ENCODE results near the gene PCCA.

GRCh38 chr13:100461309-100462030 is 372.6 kb downstream of the PCCA start:
- TF ChIP-seq, protein P1, sequence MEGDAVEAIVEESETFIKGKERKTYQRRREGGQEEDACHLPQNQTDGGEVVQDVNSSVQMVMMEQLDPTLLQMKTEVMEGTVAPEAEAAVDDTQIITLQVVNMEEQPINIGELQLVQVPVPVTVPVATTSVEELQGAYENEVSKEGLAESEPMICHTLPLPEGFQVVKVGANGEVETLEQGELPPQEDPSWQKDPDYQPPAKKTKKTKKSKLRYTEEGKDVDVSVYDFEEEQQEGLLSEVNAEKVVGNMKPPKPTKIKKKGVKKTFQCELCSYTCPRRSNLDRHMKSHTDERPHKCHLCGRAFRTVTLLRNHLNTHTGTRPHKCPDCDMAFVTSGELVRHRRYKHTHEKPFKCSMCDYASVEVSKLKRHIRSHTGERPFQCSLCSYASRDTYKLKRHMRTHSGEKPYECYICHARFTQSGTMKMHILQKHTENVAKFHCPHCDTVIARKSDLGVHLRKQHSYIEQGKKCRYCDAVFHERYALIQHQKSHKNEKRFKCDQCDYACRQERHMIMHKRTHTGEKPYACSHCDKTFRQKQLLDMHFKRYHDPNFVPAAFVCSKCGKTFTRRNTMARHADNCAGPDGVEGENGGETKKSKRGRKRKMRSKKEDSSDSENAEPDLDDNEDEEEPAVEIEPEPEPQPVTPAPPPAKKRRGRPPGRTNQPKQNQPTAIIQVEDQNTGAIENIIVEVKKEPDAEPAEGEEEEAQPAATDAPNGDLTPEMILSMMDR (IDR thresholded peaks at IDR 0.05; ENCODE audit: borderline replicate concordance, extremely low read depth, low read length, poor library complexity, severe bottlenecking): no peak
- no peak for TF ChIP-seq EZH2 (IDR thresholded peaks at IDR 0.05; ENCODE audit: borderline replicate concordance, low read depth, low read length, severe bottlenecking)

Measured in DND-41 (cell line).